ENCODE results near the gene FSTL5.

DNA sequence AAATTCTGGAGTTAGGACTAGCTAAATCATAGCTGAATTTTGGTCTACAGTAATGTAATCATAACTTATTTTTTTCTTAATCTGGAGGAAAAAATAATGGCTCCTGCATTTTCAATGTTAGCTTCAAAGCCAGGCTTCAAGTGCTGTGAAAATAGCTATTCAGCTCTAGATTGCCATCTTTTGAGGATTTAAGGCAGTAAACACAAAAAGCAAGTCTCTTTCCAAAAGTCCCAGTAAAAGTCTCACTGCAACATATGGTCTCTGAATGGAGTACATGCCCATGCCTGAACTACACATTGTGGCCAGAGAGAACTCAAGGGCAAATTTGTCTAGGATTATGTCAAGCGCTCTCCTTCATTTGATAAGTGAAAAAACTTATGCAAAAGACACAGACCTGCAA, 720.9 kb downstream of the FSTL5 start:
- TF ChIP-seq, protein P1, sequence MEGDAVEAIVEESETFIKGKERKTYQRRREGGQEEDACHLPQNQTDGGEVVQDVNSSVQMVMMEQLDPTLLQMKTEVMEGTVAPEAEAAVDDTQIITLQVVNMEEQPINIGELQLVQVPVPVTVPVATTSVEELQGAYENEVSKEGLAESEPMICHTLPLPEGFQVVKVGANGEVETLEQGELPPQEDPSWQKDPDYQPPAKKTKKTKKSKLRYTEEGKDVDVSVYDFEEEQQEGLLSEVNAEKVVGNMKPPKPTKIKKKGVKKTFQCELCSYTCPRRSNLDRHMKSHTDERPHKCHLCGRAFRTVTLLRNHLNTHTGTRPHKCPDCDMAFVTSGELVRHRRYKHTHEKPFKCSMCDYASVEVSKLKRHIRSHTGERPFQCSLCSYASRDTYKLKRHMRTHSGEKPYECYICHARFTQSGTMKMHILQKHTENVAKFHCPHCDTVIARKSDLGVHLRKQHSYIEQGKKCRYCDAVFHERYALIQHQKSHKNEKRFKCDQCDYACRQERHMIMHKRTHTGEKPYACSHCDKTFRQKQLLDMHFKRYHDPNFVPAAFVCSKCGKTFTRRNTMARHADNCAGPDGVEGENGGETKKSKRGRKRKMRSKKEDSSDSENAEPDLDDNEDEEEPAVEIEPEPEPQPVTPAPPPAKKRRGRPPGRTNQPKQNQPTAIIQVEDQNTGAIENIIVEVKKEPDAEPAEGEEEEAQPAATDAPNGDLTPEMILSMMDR (IDR thresholded peaks at IDR 0.05 in 2 of 3, conservative IDR thresholded peaks at IDR 0.05 in 1 of 3; ENCODE audit: borderline replicate concordance in 1 of 3, insufficient read depth in 1 of 3, low read depth in 2 of 3, low read length in 2 of 3), result no peak
- no peak for TF ChIP-seq POLR2AphosphoS5 (IDR thresholded peaks at IDR 0.05; ENCODE audit: low read depth, low read length)
- TF ChIP-seq, protein P2, sequence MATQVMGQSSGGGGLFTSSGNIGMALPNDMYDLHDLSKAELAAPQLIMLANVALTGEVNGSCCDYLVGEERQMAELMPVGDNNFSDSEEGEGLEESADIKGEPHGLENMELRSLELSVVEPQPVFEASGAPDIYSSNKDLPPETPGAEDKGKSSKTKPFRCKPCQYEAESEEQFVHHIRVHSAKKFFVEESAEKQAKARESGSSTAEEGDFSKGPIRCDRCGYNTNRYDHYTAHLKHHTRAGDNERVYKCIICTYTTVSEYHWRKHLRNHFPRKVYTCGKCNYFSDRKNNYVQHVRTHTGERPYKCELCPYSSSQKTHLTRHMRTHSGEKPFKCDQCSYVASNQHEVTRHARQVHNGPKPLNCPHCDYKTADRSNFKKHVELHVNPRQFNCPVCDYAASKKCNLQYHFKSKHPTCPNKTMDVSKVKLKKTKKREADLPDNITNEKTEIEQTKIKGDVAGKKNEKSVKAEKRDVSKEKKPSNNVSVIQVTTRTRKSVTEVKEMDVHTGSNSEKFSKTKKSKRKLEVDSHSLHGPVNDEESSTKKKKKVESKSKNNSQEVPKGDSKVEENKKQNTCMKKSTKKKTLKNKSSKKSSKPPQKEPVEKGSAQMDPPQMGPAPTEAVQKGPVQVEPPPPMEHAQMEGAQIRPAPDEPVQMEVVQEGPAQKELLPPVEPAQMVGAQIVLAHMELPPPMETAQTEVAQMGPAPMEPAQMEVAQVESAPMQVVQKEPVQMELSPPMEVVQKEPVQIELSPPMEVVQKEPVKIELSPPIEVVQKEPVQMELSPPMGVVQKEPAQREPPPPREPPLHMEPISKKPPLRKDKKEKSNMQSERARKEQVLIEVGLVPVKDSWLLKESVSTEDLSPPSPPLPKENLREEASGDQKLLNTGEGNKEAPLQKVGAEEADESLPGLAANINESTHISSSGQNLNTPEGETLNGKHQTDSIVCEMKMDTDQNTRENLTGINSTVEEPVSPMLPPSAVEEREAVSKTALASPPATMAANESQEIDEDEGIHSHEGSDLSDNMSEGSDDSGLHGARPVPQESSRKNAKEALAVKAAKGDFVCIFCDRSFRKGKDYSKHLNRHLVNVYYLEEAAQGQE (IDR thresholded peaks at IDR 0.05; ENCODE audit: low read depth), result no peak
- no peak for TF ChIP-seq EGR1 (IDR thresholded peaks at IDR 0.05; ENCODE audit: low read depth)
- no peak for TF ChIP-seq FOSL1 (IDR thresholded peaks at IDR 0.05; ENCODE audit: low read depth)
- no peak for TF ChIP-seq SIN3A (IDR thresholded peaks at IDR 0.05; ENCODE audit: low read depth)
- TF ChIP-seq SRF (IDR thresholded peaks at IDR 0.05; ENCODE audit: low read depth), result no peak
- no peak for TF ChIP-seq POLR2A (IDR thresholded peaks at IDR 0.05; ENCODE audit: borderline replicate concordance, extremely low read depth, insufficient read depth, insufficient read length)
- TF ChIP-seq RAD21 (IDR thresholded peaks at IDR 0.05; ENCODE audit: low read depth), result 0 out of 2 replicates have a peak, but pooled peaks have one; percentile 10
- no peak for TF ChIP-seq YY1 (IDR thresholded peaks at IDR 0.05; ENCODE audit: extremely low read depth, insufficient replicate concordance, low read depth, low read length)
